Activated B cell treated with CpG ODN at 0.5 μM for 24 hours (primary cell): ENCODE measurements around the gene C2orf42. TPM values are rescaled to one million over a fixed set of nuclear protein-coding genes. Genes with fewer than 3 reads are reported as not detected.

Source experiments
- ATAC-seq: fragments of 200-7000 bp; cut with Tn5 transposase; one replicate; pipeline ENCODE4 v1.10.0; 2021; ENCODE audit warnings: low read depth, mild to moderate bottlenecking, moderate library complexity
- CTCF ChIA-PET: fragments of 350-600 bp; sonication (Branson Sonifier 250); formaldehyde crosslinking; loops from one replicate; lab custom pipeline; 2021; ENCODE audit warnings: antibody characterized with exemption; lab: Charles Lee
- POLR2A ChIA-PET: fragments of 350-600 bp; sonication (Branson Sonifier 250); formaldehyde crosslinking; loops from one replicate; lab custom pipeline; 2021; ENCODE audit warnings: antibody characterized with exemption; lab: Charles Lee
- DNase-seq: peaks from one replicate; pipeline ENCODE4 v3.0.0; 2022
- H3K27ac Mint-ChIP-seq: one replicate; pipeline ENCODE4 v1.8.0; 2020; ENCODE audit warnings: mixed read lengths
- H3K27me3 Mint-ChIP-seq: one replicate; pipeline ENCODE4 v1.8.0; 2021; ENCODE audit warnings: mixed read lengths
- H3K36me3 Mint-ChIP-seq: one replicate; pipeline ENCODE4 v1.8.0; 2021; ENCODE audit warnings: low read depth, mixed read lengths
- H3K4me1 Mint-ChIP-seq: one replicate; pipeline ENCODE4 v1.8.0; 2021; ENCODE audit warnings: mixed read lengths
- H3K4me3 Mint-ChIP-seq: one replicate; pipeline ENCODE4 v1.8.0; 2020; ENCODE audit warnings: mild to moderate bottlenecking, mixed read lengths
- H3K9me3 Mint-ChIP-seq: one replicate; pipeline ENCODE4 v1.8.0; 2020; ENCODE audit warnings: mixed read lengths
- CTCF ChIP-seq: fragments of 200-600 bp; IDR thresholded peaks from one replicate; pipeline ENCODE4 v1.8.0; 2022; ENCODE audit warnings: antibody characterized with exemption, mild to moderate bottlenecking
- intact Hi-C: fragments of 100-400 bp; cut with micrococcal nuclease; formaldehyde crosslinking; loops from one replicate; pipeline ENCODE4 v1.15.1; 2024
- total RNA-seq: library from RNA; stranded (reverse); gene quantifications from 2 replicates; pipeline ENCODE4 v1.2.3, GENCODE V29; 2022

The C2orf42 gene
- total RNA-seq, 1 donor from 2014 or later: 34.8 TPM

GRCh38 chr2:70128005-70128404, 62.8 kb downstream of the C2orf42 start:
- CTCF ChIA-PET: no interaction called here
- intact Hi-C loops: no loop called here
- Mint-ChIP-seq H3K36me3 (peaks cover 11% of the 10 kb centered on the region), H3K4me3 (no peak overlapping the region), H3K27ac (peak overlapping the region; percentile 71), H3K4me1 (peaks cover 74% of the 10 kb centered on the region), H3K27me3 (no peaks in the 10 kb centered on the region), H3K9me3 (no peaks in the 10 kb centered on the region)
- DNase-seq: no peak
- POLR2A ChIA-PET: interaction anchor here (1.9 to 15.6 kb wide), 4 partner anchors 7 to 40 kb away, joined by 7 to 719 read pairs (median 246); partner anchors contain the start of gene PCBP1
- ATAC-seq: no peak
- no peak for TF ChIP-seq CTCF

GRCh38 chr2:70126413-70126812, 64.4 kb downstream of the C2orf42 start:
- H3K9me3 Mint-ChIP-seq: no peaks in the 10 kb centered on the region
- peak overlapping the region; percentile 100 for H3K27ac Mint-ChIP-seq
- ChIA-PET POLR2A (interaction anchor here (1.9 to 15.6 kb wide), 9 partner anchors 9 to 167 kb away, joined by 7 to 719 read pairs (median 58); partner anchors contain the start of genes PCBP1 and SNRPG), CTCF (interaction anchor here (1.9 kb wide), 1 partner anchor 18 kb away, joined by 4 read pairs; no protein-coding TSS in a partner anchor)
- no peak for DNase-seq
- H3K36me3 Mint-ChIP-seq: peaks cover 7% of the 10 kb centered on the region
- H3K27me3 Mint-ChIP-seq: no peaks in the 10 kb centered on the region
- no peak for TF ChIP-seq CTCF
- peaks cover 76% of the 10 kb centered on the region for H3K4me1 Mint-ChIP-seq
- no peak for ATAC-seq
- H3K4me3 Mint-ChIP-seq: peak overlapping the region; percentile 93
- intact Hi-C loops: no loop called here

GRCh38 chr2:70125498-70125898, 65.3 kb downstream of the C2orf42 start:
- ChIA-PET POLR2A (interaction anchor here (0.7 to 15.6 kb wide), 16 partner anchors 10 to 1371 kb away, joined by 3 to 719 read pairs (median 23); partner anchors contain the start of genes C2orf42, MXD1, NAGK and PCBP1), CTCF (interaction anchor here (0.7 to 1.9 kb wide), 7 partner anchors 8 to 1206 kb away, joined by 3 to 17 read pairs (median 4); partner anchors contain the start of genes MXD1 and ZNF638)
- ATAC-seq (no peak), DNase-seq (no peak)
- Mint-ChIP-seq H3K36me3 (peaks cover 7% of the 10 kb centered on the region), H3K9me3 (no peaks in the 10 kb centered on the region), H3K4me1 (peaks cover 80% of the 10 kb centered on the region), H3K27me3 (no peaks in the 10 kb centered on the region), H3K4me3 (peak overlapping the region; percentile 93), H3K27ac (peak overlapping the region; percentile 100)
- intact Hi-C loops: loop anchor here (1.0 to 2.0 kb wide), 4 partner anchors 16 to 211 kb away; no protein-coding TSS in a partner anchor
- no peak for TF ChIP-seq CTCF

DNA sequence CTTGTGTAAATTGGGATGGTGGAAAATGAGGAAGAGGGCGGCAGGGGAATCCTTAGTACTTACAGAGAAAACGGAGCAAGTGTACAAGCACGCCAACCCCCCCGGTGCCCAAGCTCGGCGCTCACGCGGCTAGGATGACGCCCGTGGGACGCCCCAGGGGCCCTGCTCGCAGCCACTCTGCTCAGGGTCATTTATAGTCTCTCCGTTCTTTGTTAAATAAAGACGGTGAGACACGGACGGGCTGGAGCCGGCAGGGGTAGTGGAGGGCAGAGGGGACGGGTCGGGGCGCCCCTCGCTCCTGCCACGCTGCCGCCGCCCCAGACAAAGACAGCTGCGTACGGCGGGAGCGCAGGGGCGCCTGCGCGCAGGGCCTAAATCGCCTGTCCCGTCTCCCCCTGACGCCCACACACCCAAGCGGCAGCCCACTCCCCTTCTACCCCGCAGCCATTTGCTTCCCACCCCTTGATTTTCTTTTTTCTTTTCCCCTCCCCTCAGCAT, 65.8 kb downstream of the C2orf42 start:
- CTCF ChIA-PET: interaction anchor here (0.7 to 1.9 kb wide), 10 partner anchors 9 to 1207 kb away, joined by 3 to 17 read pairs (median 4); partner anchors contain the start of genes MXD1 and ZNF638
- Mint-ChIP-seq H3K36me3 (peaks cover 7% of the 10 kb centered on the region), H3K27ac (peak overlapping the region; percentile 100), H3K9me3 (no peaks in the 10 kb centered on the region), H3K4me1 (peaks cover 81% of the 10 kb centered on the region), H3K4me3 (peak overlapping the region; percentile 93), H3K27me3 (no peaks in the 10 kb centered on the region)
- ATAC-seq: peak; percentile 66
- no peak for TF ChIP-seq CTCF
- peak; percentile 76 for DNase-seq
- intact Hi-C loops: loop anchor here (1.0 to 2.0 kb wide), 7 partner anchors 7 to 211 kb away; partner anchors contain the start of gene PCBP1
- POLR2A ChIA-PET: interaction anchor here (0.7 to 15.6 kb wide), 22 partner anchors 9 to 1371 kb away, joined by 3 to 719 read pairs (median 6); partner anchors contain the start of genes C2orf42, MXD1, NAGK and PCBP1

- ChIA-PET POLR2A (interaction anchor here (0.6 to 15.6 kb wide), 18 partner anchors 8 to 944 kb away, joined by 3 to 719 read pairs (median 12); partner anchors contain the start of genes C2orf42, MXD1, NAGK and PCBP1), CTCF (interaction anchor here (0.8 to 1.9 kb wide), 10 partner anchors 8 to 210 kb away, joined by 3 to 17 read pairs (median 4); partner anchors contain the start of gene MXD1)
- Mint-ChIP-seq H3K27ac (peak overlapping the region; percentile 100), H3K4me3 (peak overlapping the region; percentile 93), H3K9me3 (no peaks in the 10 kb centered on the region), H3K36me3 (peaks cover 7% of the 10 kb centered on the region), H3K27me3 (no peaks in the 10 kb centered on the region), H3K4me1 (peaks cover 88% of the 10 kb centered on the region)
- DNase-seq: no peak
- peak; percentile 1 for ATAC-seq
- intact Hi-C loops: loop anchor here (1.0 to 2.0 kb wide), 4 partner anchors 9 to 53 kb away; partner anchors contain the start of gene PCBP1
- no peak for TF ChIP-seq CTCF
Measured at GRCh38 chr2:70123829-70124116, 67.0 kb downstream of the C2orf42 start.
